H1 (cell line): ENCODE results near the gene TMUB2. TPM values are rescaled to one million over a fixed set of nuclear protein-coding genes. Genes with fewer than 3 reads are reported as not detected.

ENCODE experiments used
- ATF2 ChIP-seq: IDR thresholded peaks from 2 replicates; pipeline ENCODE4 v1.6.1; 2012; ENCODE audit warnings: low read length, inconsistent platforms
- CBX8 ChIP-seq: fragments of 300-800, 300-1000 bp; sonication (generic); IDR thresholded peaks from 2 replicates; pipeline ENCODE4 v1.7.1; 2016; ENCODE audit warnings: low read depth, low read length, borderline replicate concordance
- CHD7 ChIP-seq: fragments of 300-600 bp; sonication (generic); IDR thresholded peaks from 2 replicates; pipeline ENCODE4 v1.7.1; 2012; ENCODE audit warnings: low read length, moderate library complexity, mild to moderate bottlenecking, inconsistent platforms; ENCODE audit not compliant: insufficient replicate concordance
- CREB1 ChIP-seq: IDR thresholded peaks from 2 replicates; pipeline ENCODE4 v1.6.1; 2012; ENCODE audit warnings: inconsistent platforms
- KDM5A ChIP-seq: fragments of 200-600 bp; IDR thresholded peaks from 2 replicates; pipeline ENCODE4 v1.7.1; 2012; ENCODE audit warnings: mild to moderate bottlenecking, low read length, inconsistent platforms, mixed read lengths
- RXRA ChIP-seq: IDR thresholded peaks from 2 replicates; pipeline ENCODE4 v1.6.1; 2011; ENCODE audit warnings: low read depth, mild to moderate bottlenecking, low read length, moderate library complexity; ENCODE audit not compliant: insufficient read depth
- SP2 ChIP-seq: IDR thresholded peaks from 2 replicates; pipeline ENCODE4 v1.6.1; 2012; ENCODE audit warnings: mild to moderate bottlenecking, low read length, inconsistent platforms
- polyA plus RNA-seq, 7 experiments: library from polyadenylated mRNA; depleted of rRNA in 3 of 7; stranded (reverse) in 5 of 7; unstranded in 2 of 7; fragments of >200 nt in 5 of 7; fragments of 200-250 nt in 2 of 7; gene quantifications; 1 replicate in 5 of 7; 2 replicates in 1 of 7; 4 replicates in 1 of 7; pipeline versions ENCODE4 v1.2.1 to v1.2.3, GENCODE V29; 2011 to 2013; ENCODE audit warnings: missing spikeins in 2 of 7, mixed read lengths in 2 of 7
- total RNA-seq: library from RNA; stranded (reverse); fragmentation: NEBNext Ultra II Directional; extraction: Animal tissue kit (Norgen Biotek cat#: 25700); gene quantifications from 2 replicates; pipeline ENCODE4 v1.2.1, GENCODE V29; 2021
- TF ChIP-seq, protein P1 (sequence below): IDR thresholded peaks from 2 replicates; pipeline ENCODE4 v1.6.1; 2012; ENCODE audit warnings: inconsistent platforms

TMUB2 gene
- total and polyA plus RNA-seq, 2 of the 8 experiments (the other 6 are each of a cell fraction or from before 2014, with no cell fraction given) = 18.5 to 30.5 TPM

DNA sequence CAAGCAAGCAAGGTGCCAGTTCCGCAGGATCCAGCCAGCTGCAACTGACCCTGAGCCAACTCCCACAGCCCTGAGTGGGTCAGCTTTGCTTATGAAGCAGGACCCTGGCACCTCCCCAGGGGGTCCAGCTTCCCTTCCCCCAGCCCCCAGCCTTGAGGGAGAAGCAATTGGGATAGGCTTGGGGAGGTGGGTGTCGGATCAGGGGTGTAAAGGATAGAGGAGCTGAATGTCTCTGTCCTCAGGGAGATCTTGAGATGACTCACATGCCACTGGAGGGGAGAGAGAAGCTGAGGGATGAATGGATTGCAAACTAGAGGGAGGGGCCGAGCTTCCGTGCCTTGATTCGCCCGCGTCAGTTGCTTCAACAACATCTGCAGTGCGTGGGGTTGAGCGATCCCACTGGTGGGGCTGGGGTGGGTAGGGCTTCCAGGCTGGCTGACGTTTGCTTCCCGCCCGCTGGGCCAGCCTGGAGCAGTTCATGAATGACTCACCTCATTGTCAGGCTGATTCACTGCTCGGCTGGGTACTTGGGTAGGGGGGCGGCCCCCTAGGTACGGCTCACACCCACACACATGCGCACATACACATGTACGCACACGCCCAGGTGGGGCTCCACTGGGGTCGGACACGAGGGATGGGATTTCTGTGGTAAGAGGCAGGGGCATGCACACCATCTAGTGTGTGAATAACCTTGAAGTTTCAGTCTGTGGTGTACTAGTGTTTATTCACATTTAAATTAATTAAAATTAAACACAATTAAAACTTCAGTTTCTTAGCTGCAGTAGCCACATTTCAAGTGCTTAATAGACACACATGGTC, 48.7 kb upstream of the TMUB2 start (continued):
- TF ChIP-seq CHD7 (no peak), CBX8 (no peak), SP2 (no peak), CREB1 (peak; percentile 43; the same call in 1 of the 2 replicates), KDM5A (no peak), ATF2 (no peak), RXRA (no peak)
- TF ChIP-seq, protein P1, sequence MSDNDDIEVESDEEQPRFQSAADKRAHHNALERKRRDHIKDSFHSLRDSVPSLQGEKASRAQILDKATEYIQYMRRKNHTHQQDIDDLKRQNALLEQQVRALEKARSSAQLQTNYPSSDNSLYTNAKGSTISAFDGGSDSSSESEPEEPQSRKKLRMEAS = peak; percentile 42; the same call in 1 of the 2 replicates
